Body of pancreas (tissue), 4 donors: ENCODE results near the gene LMNA.

ENCODE experiments used
- POLR2A ChIP-seq, 3 donors: fragments of 450-650 bp; IDR thresholded peaks; one replicate each; pipeline ENCODE4 v1.6.1; 2016; ENCODE audit warnings: antibody characterized with exemption in 3 of 3, mild to moderate bottlenecking in 2 of 3
- TF ChIP-seq, protein P1 (sequence below), 7 experiments: fragments of 450-650 bp in 4 of 7; fragments of 200-600 bp in 3 of 7; sonication (generic) in 3 of 7; IDR thresholded peaks; one replicate each; pipeline ENCODE4 v1.5.1; 2016 to 2019; ENCODE audit warnings: antibody characterized with exemption in 7 of 7

DNA sequence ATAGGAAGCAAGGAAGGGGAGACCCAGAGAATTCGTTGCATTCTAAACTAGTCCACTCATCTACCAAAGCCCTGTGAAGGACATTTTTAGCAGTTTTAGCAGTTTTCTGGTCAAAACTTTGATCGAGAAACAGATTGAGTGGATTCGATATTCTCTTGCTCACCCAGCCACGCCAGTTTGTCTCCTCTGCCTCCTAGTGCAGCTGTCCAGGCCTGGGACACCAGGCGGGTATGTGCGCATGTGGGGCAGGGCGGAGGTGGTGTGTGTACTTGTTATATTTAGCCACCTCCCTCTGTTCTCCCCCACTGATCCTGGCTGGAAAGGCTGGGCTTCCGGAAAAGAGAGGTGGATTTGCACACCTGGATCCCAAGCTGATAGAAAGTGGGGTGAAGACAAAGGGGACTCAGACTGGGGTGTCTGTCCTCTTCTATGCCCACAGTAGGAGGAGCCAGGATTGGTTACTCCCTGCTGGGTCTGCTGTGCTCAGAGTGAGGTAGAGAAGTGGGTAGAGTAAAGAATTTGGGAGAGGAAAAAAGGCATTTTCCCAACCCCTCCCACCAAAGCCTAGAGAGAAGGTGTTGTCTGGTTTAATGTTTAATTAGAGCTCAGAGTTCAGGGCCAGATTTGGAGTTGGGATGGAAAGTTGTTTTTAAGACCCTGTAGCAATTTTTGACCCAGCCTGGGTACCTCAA lies 3.8 kb downstream of the LMNA start:
- TF ChIP-seq POLR2A (IDR thresholded peaks at IDR 0.05) = peak; percentile 62 to 81 (median 72)
- TF ChIP-seq, protein P1, sequence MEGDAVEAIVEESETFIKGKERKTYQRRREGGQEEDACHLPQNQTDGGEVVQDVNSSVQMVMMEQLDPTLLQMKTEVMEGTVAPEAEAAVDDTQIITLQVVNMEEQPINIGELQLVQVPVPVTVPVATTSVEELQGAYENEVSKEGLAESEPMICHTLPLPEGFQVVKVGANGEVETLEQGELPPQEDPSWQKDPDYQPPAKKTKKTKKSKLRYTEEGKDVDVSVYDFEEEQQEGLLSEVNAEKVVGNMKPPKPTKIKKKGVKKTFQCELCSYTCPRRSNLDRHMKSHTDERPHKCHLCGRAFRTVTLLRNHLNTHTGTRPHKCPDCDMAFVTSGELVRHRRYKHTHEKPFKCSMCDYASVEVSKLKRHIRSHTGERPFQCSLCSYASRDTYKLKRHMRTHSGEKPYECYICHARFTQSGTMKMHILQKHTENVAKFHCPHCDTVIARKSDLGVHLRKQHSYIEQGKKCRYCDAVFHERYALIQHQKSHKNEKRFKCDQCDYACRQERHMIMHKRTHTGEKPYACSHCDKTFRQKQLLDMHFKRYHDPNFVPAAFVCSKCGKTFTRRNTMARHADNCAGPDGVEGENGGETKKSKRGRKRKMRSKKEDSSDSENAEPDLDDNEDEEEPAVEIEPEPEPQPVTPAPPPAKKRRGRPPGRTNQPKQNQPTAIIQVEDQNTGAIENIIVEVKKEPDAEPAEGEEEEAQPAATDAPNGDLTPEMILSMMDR (IDR thresholded peaks at IDR 0.05) = no peak
